Activated naive CD8-positive, alpha-beta T cell treated with anti-CD3 and anti-CD28 coated beads for 36 hours (primary cell): ENCODE results near the gene HMBS. TPM values are rescaled to one million over a fixed set of nuclear protein-coding genes. Genes with fewer than 3 reads are reported as not detected.
"Not testable (repeated sequence)": the region's sequence is repeated elsewhere in the genome, so short reads cannot be mapped to it uniquely, and the experiment has no call there.

ENCODE experiments used
- DNase-seq: peaks from one replicate; pipeline ENCODE4 v3.0.0; 2021
- H3K27ac Mint-ChIP-seq: one replicate; pipeline ENCODE4 v1.8.0; 2022; ENCODE audit warnings: mild to moderate bottlenecking, moderate library complexity, mixed read lengths
- H3K27me3 Mint-ChIP-seq: one replicate; pipeline ENCODE4 v1.8.0; 2022; ENCODE audit warnings: mild to moderate bottlenecking, mixed read lengths
- H3K36me3 Mint-ChIP-seq: one replicate; pipeline ENCODE4 v1.8.0; 2021; ENCODE audit warnings: mild to moderate bottlenecking, mixed read lengths
- H3K4me1 Mint-ChIP-seq: one replicate; pipeline ENCODE4 v1.8.0; 2021; ENCODE audit warnings: mixed read lengths
- H3K4me3 Mint-ChIP-seq: one replicate; pipeline ENCODE4 v1.8.0; 2022; ENCODE audit warnings: mild to moderate bottlenecking, moderate library complexity, mixed read lengths
- H3K9me3 Mint-ChIP-seq: one replicate; pipeline ENCODE4 v1.8.0; 2022; ENCODE audit warnings: mixed read lengths
- total RNA-seq, 2 experiments: library from RNA; stranded (reverse); gene quantifications; one replicate each; pipeline ENCODE4 v1.2.3, GENCODE V29; 2021

HMBS gene
- total RNA-seq, 2 experiments from 2014 or later: 42.1 to 43.0 TPM

- Mint-ChIP-seq H3K27ac (no peak overlapping the region), H3K4me3 (no peak overlapping the region), H3K36me3 (peaks cover 43% of the 10 kb centered on the region), H3K9me3 (no peaks in the 10 kb centered on the region), H3K27me3 (no peaks in the 10 kb centered on the region), H3K4me1 (peaks cover 31% of the 10 kb centered on the region)
- DNase-seq: no peak
Observed at GRCh38 chr11:119117004-119117706, 32.5 kb downstream of the HMBS start.

GRCh38 chr11:119118227-119118626, 33.5 kb downstream of the HMBS start:
- H3K4me1 Mint-ChIP-seq: peaks cover 40% of the 10 kb centered on the region
- H3K9me3 Mint-ChIP-seq: no peaks in the 10 kb centered on the region
- no peak overlapping the region for H3K27ac Mint-ChIP-seq
- H3K36me3 Mint-ChIP-seq: peaks cover 47% of the 10 kb centered on the region
- DNase-seq: no peak
- H3K4me3 Mint-ChIP-seq: no peak overlapping the region
- H3K27me3 Mint-ChIP-seq: no peaks in the 10 kb centered on the region

GRCh38 chr11:119118946-119119345, 34.3 kb downstream of the HMBS start:
- Mint-ChIP-seq H3K9me3 (no peaks in the 10 kb centered on the region), H3K27me3 (no peaks in the 10 kb centered on the region), H3K4me3 (no peak overlapping the region), H3K4me1 (peaks cover 41% of the 10 kb centered on the region), H3K36me3 (peaks cover 43% of the 10 kb centered on the region), H3K27ac (no peak overlapping the region)
- no peak for DNase-seq

GRCh38 chr11:119120639-119121007, 35.9 kb downstream of the HMBS start:
- no peaks in the 10 kb centered on the region for H3K27me3 Mint-ChIP-seq
- no peaks in the 10 kb centered on the region for H3K9me3 Mint-ChIP-seq
- peak overlapping the region; percentile 92 for H3K27ac Mint-ChIP-seq
- H3K36me3 Mint-ChIP-seq: peaks cover 29% of the 10 kb centered on the region
- H3K4me3 Mint-ChIP-seq: peak overlapping the region; percentile 94
- H3K4me1 Mint-ChIP-seq: peaks cover 30% of the 10 kb centered on the region
- DNase-seq: no peak

- no peaks in the 10 kb centered on the region for H3K9me3 Mint-ChIP-seq
- H3K4me3 Mint-ChIP-seq: peak within 1 kb of the TSS; percentile 94
- peaks cover 24% of the 10 kb centered on the region for H3K36me3 Mint-ChIP-seq
- DNase-seq: peak; percentile 100
- no peaks in the 10 kb centered on the region for H3K27me3 Mint-ChIP-seq
- peak within 1 kb of the TSS; percentile 92 for H3K27ac Mint-ChIP-seq
- peaks cover 25% of the 10 kb centered on the region for H3K4me1 Mint-ChIP-seq
Observed at GRCh38 chr11:119121008-119121810, 36.5 kb downstream of the HMBS start, which contains the start of gene HINFP. HINFP (plus strand) TSS chr11:119121580; CDS start chr11:119126945, 5,365 bp downstream.

- peak overlapping the region; percentile 92 for H3K27ac Mint-ChIP-seq
- no peaks in the 10 kb centered on the region for H3K27me3 Mint-ChIP-seq
- peaks cover 28% of the 10 kb centered on the region for H3K4me1 Mint-ChIP-seq
- no peaks in the 10 kb centered on the region for H3K9me3 Mint-ChIP-seq
- peak overlapping the region; percentile 94 for H3K4me3 Mint-ChIP-seq
- DNase-seq: no peak
- H3K36me3 Mint-ChIP-seq: peaks cover 20% of the 10 kb centered on the region
Observed at GRCh38 chr11:119121811-119122124, 37.1 kb downstream of the HMBS start.

GRCh38 chr11:119125821-119126220, 41.1 kb downstream of the HMBS start:
- Mint-ChIP-seq H3K36me3 (peaks cover 19% of the 10 kb centered on the region), H3K4me1 (peaks cover 27% of the 10 kb centered on the region), H3K27me3 (no peaks in the 10 kb centered on the region)

GRCh38 chr11:119126675-119127268, 42.1 kb downstream of the HMBS start:
- Mint-ChIP-seq H3K27ac (peak overlapping the region; percentile 43), H3K4me1 (peaks cover 24% of the 10 kb centered on the region), H3K9me3 (no peaks in the 10 kb centered on the region), H3K4me3 (no peak overlapping the region), H3K27me3 (no peaks in the 10 kb centered on the region), H3K36me3 (peaks cover 25% of the 10 kb centered on the region)
- DNase-seq: no peak

More at GRCh38 chr11:119125821-119126220, 41.1 kb downstream of the HMBS start:
- Mint-ChIP-seq H3K4me3 (no peak overlapping the region), H3K9me3 (no peaks in the 10 kb centered on the region), H3K27ac (no peak overlapping the region)
- DNase-seq: no peak

GRCh38 chr11:119130662-119131061, 46.0 kb downstream of the HMBS start:
- no peak overlapping the region for H3K4me3 Mint-ChIP-seq
- no peaks in the 10 kb centered on the region for H3K9me3 Mint-ChIP-seq
- H3K27me3 Mint-ChIP-seq: no peaks in the 10 kb centered on the region
- no peak for DNase-seq
- peaks cover 30% of the 10 kb centered on the region for H3K36me3 Mint-ChIP-seq
- H3K4me1 Mint-ChIP-seq: peaks cover 10% of the 10 kb centered on the region
- no peak overlapping the region for H3K27ac Mint-ChIP-seq

- Mint-ChIP-seq H3K4me1 (no peaks in the 10 kb centered on the region), H3K27ac (no peak overlapping the region), H3K9me3 (no peaks in the 10 kb centered on the region), H3K27me3 (no peaks in the 10 kb centered on the region), H3K4me3 (no peak overlapping the region), H3K36me3 (peaks cover 20% of the 10 kb centered on the region)
- no peak for DNase-seq
Observed at GRCh38 chr11:119134389-119134978, 49.8 kb downstream of the HMBS start.

GRCh38 chr11:119139276-119139675, 54.6 kb downstream of the HMBS start:
- DNase-seq, H3K4me3 Mint-ChIP-seq, H3K4me1 Mint-ChIP-seq, H3K27me3 Mint-ChIP-seq, H3K27ac Mint-ChIP-seq, H3K36me3 Mint-ChIP-seq, H3K9me3 Mint-ChIP-seq: not testable (repeated sequence)

Other genes starting within 250 kb of the HMBS start
- 1 to 10 TPM; 1.5 to 1.6 TPM for gene CXCR5, start 201.0 kb upstream of the HMBS start, total RNA-seq
- gene BCL9L, start 159.0 kb upstream of the HMBS start, total RNA-seq: 10 to 100 TPM; 34.9 to 38.8 TPM
- under 1 TPM; 0.48 to 0.49 TPM for gene UPK2, start 128.6 kb upstream of the HMBS start, total RNA-seq
- gene FOXR1, start 113.1 kb upstream of the HMBS start, total RNA-seq: not detected
- gene CENATAC, start 86.7 kb upstream of the HMBS start, total RNA-seq: 10 to 100 TPM; 24.8 to 28.3 TPM
- 1,000 to 10,000 TPM; 1,524 to 1,591 TPM for gene RPS25, start 66.5 kb upstream of the HMBS start, total RNA-seq
- 100 to 1,000 TPM; 114 to 127 TPM for gene TRAPPC4, start 66.1 kb upstream of the HMBS start, total RNA-seq
- 10 to 100 TPM; 28.2 to 30.1 TPM for gene SLC37A4, start 54.0 kb upstream of the HMBS start, total RNA-seq
- 100 to 1,000 TPM; 121 to 125 TPM for gene HYOU1, start 27.7 kb upstream of the HMBS start, total RNA-seq
- 10 to 100 TPM; 19.2 to 20.2 TPM for gene VPS11, start 17.1 kb upstream of the HMBS start, total RNA-seq
- 10 to 100 TPM; 58.3 to 63.6 TPM for gene DPAGT1, start 17.0 kb downstream of the HMBS start, total RNA-seq
- 10 to 100 TPM; 19.3 to 20.0 TPM for gene C2CD2L, start 22.5 kb downstream of the HMBS start, total RNA-seq
- 10 to 100 TPM; 20.3 to 21.5 TPM for gene HINFP, start 36.7 kb downstream of the HMBS start, total RNA-seq
- under 1 TPM; 0.12 to 0.22 TPM for gene ABCG4, start 64.2 kb downstream of the HMBS start, total RNA-seq
- gene NLRX1, start 83.8 kb downstream of the HMBS start, total RNA-seq: 10 to 100 TPM; 19.3 to 20.7 TPM
- not detected for gene NHERF4, start 100.6 kb downstream of the HMBS start, total RNA-seq
- gene CBL, start 121.5 kb downstream of the HMBS start, total RNA-seq: 10 to 100 TPM; 21.4 TPM
- 1 to 10 TPM; 8.9 to 9.9 TPM for gene MCAM, start 232.2 kb downstream of the HMBS start, total RNA-seq
- 10 to 100 TPM; 31.8 to 33.0 TPM for gene RNF26, start 249.6 kb downstream of the HMBS start, total RNA-seq